NT2/D1 (cell line): ENCODE results near the gene PDE6A.

Experiments
- DNase-seq: peaks from one replicate; pipeline ENCODE4 v3.0.0-alpha.2; 2011; ENCODE audit warnings: low read depth, low spot score
- H3K27me3 ChIP-seq: 2 replicates; pipeline ENCODE4 v1.6.0; 2011; ENCODE audit warnings: mild to moderate bottlenecking; ENCODE audit not compliant: insufficient read length, insufficient read depth
- H3K36me3 ChIP-seq: 2 replicates; pipeline ENCODE4 v1.6.1; 2011; ENCODE audit warnings: mild to moderate bottlenecking, low read length, mixed read lengths; ENCODE audit not compliant: insufficient read depth, insufficient read length
- H3K4me1 ChIP-seq: 2 replicates; pipeline ENCODE4 v1.5.1; 2011; ENCODE audit not compliant: insufficient read depth, insufficient read length
- H3K4me3 ChIP-seq: 2 replicates; pipeline ENCODE4 v1.5.1; 2011; ENCODE audit warnings: low read depth; ENCODE audit not compliant: insufficient read length
- H3K9ac ChIP-seq: 2 replicates; pipeline ENCODE4 v1.6.0; 2011; ENCODE audit warnings: low read depth; ENCODE audit not compliant: insufficient read length
- H3K9me3 ChIP-seq: 2 replicates; pipeline ENCODE4 v1.5.1; 2011; ENCODE audit warnings: mild to moderate bottlenecking, low read length; ENCODE audit not compliant: insufficient read depth
- SUZ12 ChIP-seq: IDR thresholded peaks from 2 replicates; pipeline ENCODE4 v1.6.1; 2011; ENCODE audit not compliant: insufficient read length, insufficient read depth; ENCODE audit errors: extremely low read depth
- YY1 ChIP-seq: IDR thresholded peaks from 2 replicates; pipeline ENCODE4 v1.6.1; 2011; ENCODE audit not compliant: insufficient read length, insufficient read depth
- ZNF274 ChIP-seq: IDR thresholded peaks from 2 replicates; pipeline ENCODE4 v1.6.1; 2011; ENCODE audit warnings: mild to moderate bottlenecking, low read depth, low read length

The PDE6A gene

GRCh38 chr5:149824846-149825245 lies 119.7 kb downstream of the PDE6A start:
- Histone ChIP-seq H3K27me3 (no peaks in the 10 kb centered on the region), H3K9me3 (no peaks in the 10 kb centered on the region), H3K36me3 (peaks cover 3% of the 10 kb centered on the region), H3K9ac (no peak overlapping the region), H3K4me3 (no peak overlapping the region), H3K4me1 (peaks cover 5% of the 10 kb centered on the region)
- TF ChIP-seq SUZ12 (no peak), ZNF274 (no peak), YY1 (no peak)
- no peak for DNase-seq

- DNase-seq = no peak
- H3K27me3 ChIP-seq = no peaks in the 10 kb centered on the region
- TF ChIP-seq SUZ12 = no peak
- TF ChIP-seq YY1 = no peak
- no peak for TF ChIP-seq ZNF274
- no peak overlapping the region for H3K9ac ChIP-seq
- H3K9me3 ChIP-seq = no peaks in the 10 kb centered on the region
- H3K36me3 ChIP-seq = peaks cover 3% of the 10 kb centered on the region
- H3K4me1 ChIP-seq = peaks cover 5% of the 10 kb centered on the region
- no peak overlapping the region for H3K4me3 ChIP-seq
Measured at GRCh38 chr5:149824120-149824519, 120.5 kb downstream of the PDE6A start.

GRCh38 chr5:149823375-149823774 lies 121.2 kb downstream of the PDE6A start:
- no peak overlapping the region for H3K4me3 ChIP-seq
- no peak overlapping the region for H3K9ac ChIP-seq
- H3K9me3 ChIP-seq = no peaks in the 10 kb centered on the region
- no peak for TF ChIP-seq SUZ12
- TF ChIP-seq YY1 = no peak
- no peak for TF ChIP-seq ZNF274
- H3K27me3 ChIP-seq = no peaks in the 10 kb centered on the region
- DNase-seq = no peak
- peaks cover 3% of the 10 kb centered on the region for H3K36me3 ChIP-seq
- peaks cover 5% of the 10 kb centered on the region for H3K4me1 ChIP-seq

- Histone ChIP-seq H3K9me3 (no peaks in the 10 kb centered on the region), H3K36me3 (peaks cover 3% of the 10 kb centered on the region), H3K4me1 (peaks cover 5% of the 10 kb centered on the region)
Measured at GRCh38 chr5:149822301-149822700, 122.3 kb downstream of the PDE6A start.

GRCh38 chr5:149820536-149821510 lies 123.8 kb downstream of the PDE6A start:
- TF ChIP-seq ZNF274 (no peak), YY1 (no peak), SUZ12 (no peak)
- no peaks in the 10 kb centered on the region for H3K9me3 ChIP-seq
- H3K27me3 ChIP-seq = no peaks in the 10 kb centered on the region
- no peak overlapping the region for H3K4me3 ChIP-seq
- H3K9ac ChIP-seq = no peak overlapping the region
- DNase-seq = no peak
- peaks cover 5% of the 10 kb centered on the region for H3K4me1 ChIP-seq
- no peaks in the 10 kb centered on the region for H3K36me3 ChIP-seq

More at GRCh38 chr5:149822301-149822700, 122.3 kb downstream of the PDE6A start:
- DNase-seq = no peak
- Histone ChIP-seq H3K4me3 (no peak overlapping the region), H3K9ac (no peak overlapping the region), H3K27me3 (no peaks in the 10 kb centered on the region)
- TF ChIP-seq ZNF274 (no peak), YY1 (no peak), SUZ12 (no peak)

GRCh38 chr5:149820012-149820411 lies 124.6 kb downstream of the PDE6A start:
- Histone ChIP-seq H3K4me3 (no peak overlapping the region), H3K4me1 (peaks cover 5% of the 10 kb centered on the region), H3K36me3 (no peaks in the 10 kb centered on the region), H3K9me3 (no peaks in the 10 kb centered on the region), H3K9ac (no peak overlapping the region), H3K27me3 (no peaks in the 10 kb centered on the region)
- TF ChIP-seq YY1 = no peak
- TF ChIP-seq ZNF274 = no peak
- no peak for TF ChIP-seq SUZ12
- DNase-seq = no peak

GRCh38 chr5:149818116-149818515 lies 126.5 kb downstream of the PDE6A start:
- TF ChIP-seq SUZ12 = no peak
- no peak for TF ChIP-seq ZNF274
- TF ChIP-seq YY1 = no peak
- H3K9ac ChIP-seq = no peak overlapping the region
- H3K27me3 ChIP-seq = no peaks in the 10 kb centered on the region
- no peaks in the 10 kb centered on the region for H3K36me3 ChIP-seq
- DNase-seq = no peak
- H3K9me3 ChIP-seq = no peaks in the 10 kb centered on the region
- H3K4me3 ChIP-seq = no peak overlapping the region
- peaks cover 5% of the 10 kb centered on the region for H3K4me1 ChIP-seq
